WERI-Rb-1 (cell line): Measurements from ENCODE around the gene PSMD1.

Experiments used
- DNase-seq: peaks from one replicate; pipeline ENCODE4 v3.0.0-alpha.2; 2020
- H3K27ac ChIP-seq: fragments of 250-450 bp; sonication (Bioruptor Pico); 2 replicates; pipeline ENCODE4 v1.5.1; 2020; ENCODE audit warnings: mild to moderate bottlenecking, moderate library complexity
- H3K27me3 ChIP-seq: fragments of 250-450 bp; sonication (Bioruptor Pico); 2 replicates; pipeline ENCODE4 v1.5.1; 2021; ENCODE audit warnings: mild to moderate bottlenecking, low read depth, moderate library complexity; ENCODE audit not compliant: insufficient read depth, severe bottlenecking
- H3K36me3 ChIP-seq: fragments of 250-450 bp; sonication (Bioruptor Pico); 2 replicates; pipeline ENCODE4 v1.5.1; 2020; ENCODE audit warnings: mild to moderate bottlenecking, moderate library complexity
- H3K4me3 ChIP-seq: 2 replicates; pipeline ENCODE4 v1.5.1; 2011; ENCODE audit warnings: low read depth, mild to moderate bottlenecking, control low read depth, low read length
- H3K9me3 ChIP-seq: fragments of 250-450 bp; sonication (Bioruptor Pico); 2 replicates; pipeline ENCODE4 v1.5.1; 2021; ENCODE audit warnings: mild to moderate bottlenecking, moderate library complexity; ENCODE audit not compliant: severe bottlenecking
- CTCF ChIP-seq: IDR thresholded peaks from 2 replicates; pipeline ENCODE4 v1.5.1; 2011; ENCODE audit warnings: low read depth, mild to moderate bottlenecking, control low read depth, inconsistent platforms, low read length

The PSMD1 gene

GRCh38 chr2:231146665-231147064 lies 90.0 kb downstream of the PSMD1 start:
- Histone ChIP-seq H3K9me3 (no peaks in the 10 kb centered on the region), H3K27me3 (no peaks in the 10 kb centered on the region), H3K36me3 (peaks cover 18% of the 10 kb centered on the region), H3K4me3 (no peak overlapping the region), H3K27ac (no peak overlapping the region)
- no peak for TF ChIP-seq CTCF
- DNase-seq = no peak

DNA sequence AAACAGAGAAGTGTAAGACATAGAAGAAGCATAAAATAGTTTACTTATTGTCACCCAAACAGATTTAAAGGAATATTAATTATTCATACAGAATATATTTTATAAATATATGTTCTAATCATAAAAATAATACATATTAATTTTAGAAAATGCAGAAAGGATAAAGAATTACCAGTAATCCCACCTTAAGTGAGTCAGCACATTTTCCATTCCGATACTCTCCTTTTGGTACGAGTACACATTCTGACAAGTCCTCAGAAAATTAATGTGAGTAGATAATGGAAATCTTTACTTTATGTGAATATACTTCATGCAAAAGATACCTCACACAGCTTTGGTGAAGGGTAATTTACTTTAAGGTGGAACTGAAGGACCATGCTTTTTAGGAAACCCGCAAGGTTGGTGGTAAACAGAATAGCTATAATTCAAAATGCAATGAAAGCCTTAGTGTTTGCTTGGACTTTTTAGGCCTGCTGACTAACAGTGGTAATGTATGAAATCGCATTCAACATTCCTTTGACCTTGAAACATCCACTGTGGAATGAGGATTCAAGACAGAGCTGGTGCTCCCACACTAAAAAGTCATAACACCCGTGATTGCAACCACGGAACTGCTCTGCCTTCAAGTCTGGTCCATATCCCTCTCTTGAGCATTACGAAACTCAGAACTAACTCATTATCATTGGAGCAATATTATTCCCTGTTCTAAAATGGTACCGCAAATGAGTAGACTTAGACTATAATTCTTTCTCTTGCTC lies 96.3 kb downstream of the PSMD1 start:
- H3K9me3 ChIP-seq = no peaks in the 10 kb centered on the region
- H3K4me3 ChIP-seq = no peak overlapping the region
- no peak for TF ChIP-seq CTCF
- DNase-seq = no peak
- no peak overlapping the region for H3K27ac ChIP-seq
- H3K36me3 ChIP-seq = peaks cover 26% of the 10 kb centered on the region
- no peaks in the 10 kb centered on the region for H3K27me3 ChIP-seq

DNA sequence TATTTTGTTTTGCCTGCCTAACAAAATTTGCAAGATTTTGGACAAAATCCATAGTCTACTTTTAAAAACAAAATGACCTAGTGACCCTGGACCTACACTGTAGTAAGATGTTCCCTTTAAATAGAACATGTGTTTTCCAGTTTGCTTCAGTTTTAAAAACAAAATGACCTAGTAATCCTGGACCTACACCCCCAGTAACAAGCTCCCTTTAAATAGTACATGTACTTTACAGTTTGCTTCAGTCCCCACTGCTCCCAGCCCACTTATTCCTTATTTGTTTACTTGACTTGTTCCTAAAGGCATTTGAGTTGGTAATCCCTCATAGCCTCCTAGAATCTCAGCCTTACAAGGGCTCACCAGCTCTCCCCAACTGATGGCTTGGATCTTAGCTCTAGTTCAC lies 102.6 kb downstream of the PSMD1 start:
- TF ChIP-seq CTCF = no peak
- no peaks in the 10 kb centered on the region for H3K27me3 ChIP-seq
- H3K9me3 ChIP-seq = no peaks in the 10 kb centered on the region
- no peak overlapping the region for H3K27ac ChIP-seq
- no peak overlapping the region for H3K4me3 ChIP-seq
- no peak for DNase-seq
- H3K36me3 ChIP-seq = peaks cover 27% of the 10 kb centered on the region

GRCh38 chr2:231160701-231161100 lies 104.0 kb downstream of the PSMD1 start:
- Histone ChIP-seq H3K36me3 (peaks cover 17% of the 10 kb centered on the region), H3K27ac (no peak overlapping the region), H3K27me3 (no peaks in the 10 kb centered on the region), H3K9me3 (no peaks in the 10 kb centered on the region), H3K4me3 (no peak overlapping the region)
- no peak for DNase-seq
- no peak for TF ChIP-seq CTCF

GRCh38 chr2:231161252-231161839 lies 104.7 kb downstream of the PSMD1 start:
- no peak overlapping the region for H3K27ac ChIP-seq
- H3K36me3 ChIP-seq = peaks cover 24% of the 10 kb centered on the region
- DNase-seq = no peak
- H3K9me3 ChIP-seq = no peaks in the 10 kb centered on the region
- no peaks in the 10 kb centered on the region for H3K27me3 ChIP-seq
- no peak for TF ChIP-seq CTCF
- no peak overlapping the region for H3K4me3 ChIP-seq
